Upper lobe of right lung (tissue), 1 donor: Measurements from ENCODE around the gene FGFR2. TPM values are rescaled to one million over a fixed set of nuclear protein-coding genes. Genes with fewer than 3 reads are reported as not detected.

Experiments used
- ATAC-seq: fragments of 200-7000 bp; cut with Tn5 transposase; one replicate; pipeline ENCODE4 v1.9.1; 2020; ENCODE audit warnings: mild to moderate bottlenecking, moderate library complexity
- DNase-seq: peaks from one replicate; pipeline ENCODE4 v3.0.0-alpha.2; 2020
- H3K27ac ChIP-seq: fragments of 200-600 bp; one replicate; pipeline ENCODE4 v1.8.0; 2022
- H3K27me3 ChIP-seq: fragments of 200-600 bp; one replicate; pipeline ENCODE4 v1.8.0; 2022; ENCODE audit warnings: mild to moderate bottlenecking
- H3K36me3 ChIP-seq: fragments of 200-600 bp; one replicate; pipeline ENCODE4 v1.8.0; 2022
- H3K4me1 ChIP-seq: fragments of 200-600 bp; one replicate; pipeline ENCODE4 v1.8.0; 2022
- H3K4me3 ChIP-seq: fragments of 200-600 bp; one replicate; pipeline ENCODE4 v1.8.0; 2022; ENCODE audit warnings: mild to moderate bottlenecking
- H3K9me3 ChIP-seq: fragments of 200-600 bp; one replicate; pipeline ENCODE4 v1.8.0; 2022
- CTCF ChIP-seq: fragments of 200-600 bp; IDR thresholded peaks from one replicate; pipeline ENCODE4 v1.8.0; 2022; ENCODE audit warnings: antibody characterized with exemption
- intact Hi-C: fragments of 100-400 bp; cut with DNase I; formaldehyde crosslinking; loops from one replicate; pipeline ENCODE4 v1.11.0; 2022
- total RNA-seq: library from RNA; stranded (reverse); fragmentation: NEBNext Ultra II Directional; extraction: Animal tissue kit (Norgen Biotek cat#: 25700); gene quantifications from one replicate; pipeline ENCODE4 v1.2.1, GENCODE V29; 2021
- donor health status: DM: no; HTN: yes; CAD: no; lungs with severe emphysema.

The FGFR2 gene
- total RNA-seq, 1 donor from 2014 or later: 58.7 TPM

GRCh38 chr10:121459279-121459621 lies 139.0 kb downstream of the FGFR2 start:
- no peaks in the 10 kb centered on the region for H3K9me3 ChIP-seq
- TF ChIP-seq CTCF: no peak
- no peaks in the 10 kb centered on the region for H3K27me3 ChIP-seq
- DNase-seq (no peak), ATAC-seq (no peak)
- H3K27ac ChIP-seq: no peak overlapping the region
- H3K36me3 ChIP-seq: no peaks in the 10 kb centered on the region
- no peaks in the 10 kb centered on the region for H3K4me1 ChIP-seq
- intact Hi-C loops: no loop called here
- H3K4me3 ChIP-seq: no peak overlapping the region

- DNase-seq (no peak), ATAC-seq (no peak)
- Histone ChIP-seq H3K36me3 (no peaks in the 10 kb centered on the region), H3K4me3 (no peak overlapping the region), H3K4me1 (no peaks in the 10 kb centered on the region), H3K27me3 (no peaks in the 10 kb centered on the region), H3K27ac (no peak overlapping the region), H3K9me3 (no peaks in the 10 kb centered on the region)
- intact Hi-C loops: no loop called here
- TF ChIP-seq CTCF: no peak
These were observed 140.5 kb downstream of the FGFR2 start for GRCh38 chr10:121457729-121458128.

- TF ChIP-seq CTCF: no peak
- no peak overlapping the region for H3K4me3 ChIP-seq
- intact Hi-C loops: no loop called here
- no peaks in the 10 kb centered on the region for H3K9me3 ChIP-seq
- no peak for ATAC-seq
- no peaks in the 10 kb centered on the region for H3K4me1 ChIP-seq
- no peak overlapping the region for H3K27ac ChIP-seq
- H3K27me3 ChIP-seq: no peaks in the 10 kb centered on the region
- no peak for DNase-seq
- no peaks in the 10 kb centered on the region for H3K36me3 ChIP-seq
These were observed 142.9 kb downstream of the FGFR2 start for GRCh38 chr10:121455377-121455776.

GRCh38 chr10:121454781-121455180 lies 143.5 kb downstream of the FGFR2 start:
- no peak for DNase-seq
- Histone ChIP-seq H3K27ac (no peak overlapping the region), H3K4me3 (no peak overlapping the region), H3K27me3 (no peaks in the 10 kb centered on the region), H3K4me1 (no peaks in the 10 kb centered on the region), H3K36me3 (no peaks in the 10 kb centered on the region), H3K9me3 (no peaks in the 10 kb centered on the region)
- intact Hi-C loops: no loop called here
- TF ChIP-seq CTCF: no peak
- no peak for ATAC-seq

GRCh38 chr10:121453160-121453559 lies 145.1 kb downstream of the FGFR2 start:
- no peaks in the 10 kb centered on the region for H3K4me1 ChIP-seq
- DNase-seq: no peak
- no peak for TF ChIP-seq CTCF
- no peaks in the 10 kb centered on the region for H3K36me3 ChIP-seq
- no peak for ATAC-seq
- H3K4me3 ChIP-seq: no peak overlapping the region
- H3K27me3 ChIP-seq: no peaks in the 10 kb centered on the region
- intact Hi-C loops: no loop called here
- H3K9me3 ChIP-seq: no peaks in the 10 kb centered on the region
- no peak overlapping the region for H3K27ac ChIP-seq

- no peaks in the 10 kb centered on the region for H3K27me3 ChIP-seq
- no peaks in the 10 kb centered on the region for H3K36me3 ChIP-seq
- DNase-seq (no peak), ATAC-seq (no peak)
- intact Hi-C loops: no loop called here
- no peaks in the 10 kb centered on the region for H3K4me1 ChIP-seq
- no peaks in the 10 kb centered on the region for H3K9me3 ChIP-seq
- no peak overlapping the region for H3K27ac ChIP-seq
- H3K4me3 ChIP-seq: no peak overlapping the region
- TF ChIP-seq CTCF: no peak
These were observed 145.7 kb downstream of the FGFR2 start for GRCh38 chr10:121452581-121452980.
